RWPE1 (cell line): ENCODE results near the gene HCN4.

ENCODE experiments used
- CTCF ChIA-PET: fragments of 350-600 bp; sonication (Branson Sonifier 250); formaldehyde crosslinking; extraction: SDS; loops from one replicate; lab custom pipeline; 2021; lab: Yijun Ruan, JAX
- POLR2A ChIA-PET: fragments of 400-600 bp; formaldehyde crosslinking; extraction: SDS; loops from one replicate; lab custom pipeline; 2020; ENCODE audit warnings: antibody characterized with exemption; ENCODE audit not compliant: low non-redundant PET; lab: Yijun Ruan, JAX
- DNase-seq: peaks from one replicate; pipeline ENCODE4 v3.0.0; 2012; ENCODE audit warnings: low spot score
- H3K27ac ChIP-seq: fragments of 450-650 bp; 2 replicates; pipeline ENCODE4 v1.5.1; 2017
- TF ChIP-seq, protein P1 (sequence below): fragments of 450-650 bp; conservative IDR thresholded peaks from 2 replicates; pipeline ENCODE4 v1.5.1; 2017; ENCODE audit warnings: low read depth, mild to moderate bottlenecking

The HCN4 gene

GRCh38 chr15:73293773-73294172 is 75.0 kb downstream of the HCN4 start:
- ChIA-PET CTCF (interaction anchor here (0.6 kb wide), 1 partner anchor 13 kb away, joined by 3 read pairs; no protein-coding TSS in a partner anchor), POLR2A (no interaction called here)
- H3K27ac ChIP-seq: no peak overlapping the region
- TF ChIP-seq, protein P1, sequence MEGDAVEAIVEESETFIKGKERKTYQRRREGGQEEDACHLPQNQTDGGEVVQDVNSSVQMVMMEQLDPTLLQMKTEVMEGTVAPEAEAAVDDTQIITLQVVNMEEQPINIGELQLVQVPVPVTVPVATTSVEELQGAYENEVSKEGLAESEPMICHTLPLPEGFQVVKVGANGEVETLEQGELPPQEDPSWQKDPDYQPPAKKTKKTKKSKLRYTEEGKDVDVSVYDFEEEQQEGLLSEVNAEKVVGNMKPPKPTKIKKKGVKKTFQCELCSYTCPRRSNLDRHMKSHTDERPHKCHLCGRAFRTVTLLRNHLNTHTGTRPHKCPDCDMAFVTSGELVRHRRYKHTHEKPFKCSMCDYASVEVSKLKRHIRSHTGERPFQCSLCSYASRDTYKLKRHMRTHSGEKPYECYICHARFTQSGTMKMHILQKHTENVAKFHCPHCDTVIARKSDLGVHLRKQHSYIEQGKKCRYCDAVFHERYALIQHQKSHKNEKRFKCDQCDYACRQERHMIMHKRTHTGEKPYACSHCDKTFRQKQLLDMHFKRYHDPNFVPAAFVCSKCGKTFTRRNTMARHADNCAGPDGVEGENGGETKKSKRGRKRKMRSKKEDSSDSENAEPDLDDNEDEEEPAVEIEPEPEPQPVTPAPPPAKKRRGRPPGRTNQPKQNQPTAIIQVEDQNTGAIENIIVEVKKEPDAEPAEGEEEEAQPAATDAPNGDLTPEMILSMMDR: no peak
- DNase-seq: no peak

- H3K27ac ChIP-seq: no peak overlapping the region
- DNase-seq: no peak
- POLR2A ChIA-PET: no interaction called here
These were observed 77.3 kb downstream of the HCN4 start for GRCh38 chr15:73291441-73291840.

GRCh38 chr15:73287019-73287418 is 81.7 kb downstream of the HCN4 start:
- ChIA-PET POLR2A (no interaction called here), CTCF (interaction anchor here (0.6 to 0.9 kb wide), 2 partner anchors 114 to 413 kb away, joined by 3 to 4 read pairs; no protein-coding TSS in a partner anchor)
- H3K27ac ChIP-seq: no peak overlapping the region
- TF ChIP-seq, protein P1: no peak
- no peak for DNase-seq

More at GRCh38 chr15:73291441-73291840, 77.3 kb downstream of the HCN4 start:
- TF ChIP-seq, protein P1: no peak
- CTCF ChIA-PET: interaction anchor here (1.2 kb wide), 1 partner anchor 14 kb away, joined by 3 read pairs; no protein-coding TSS in a partner anchor

- CTCF ChIA-PET: interaction anchor here (0.6 to 1.3 kb wide), 3 partner anchors 21 to 414 kb away, joined by 3 to 4 read pairs (median 4); no protein-coding TSS in a partner anchor
- POLR2A ChIA-PET: no interaction called here
- no peak for DNase-seq
- TF ChIP-seq, protein P1: no peak
- no peak overlapping the region for H3K27ac ChIP-seq
These were observed 82.4 kb downstream of the HCN4 start for GRCh38 chr15:73286311-73286710.

DNA sequence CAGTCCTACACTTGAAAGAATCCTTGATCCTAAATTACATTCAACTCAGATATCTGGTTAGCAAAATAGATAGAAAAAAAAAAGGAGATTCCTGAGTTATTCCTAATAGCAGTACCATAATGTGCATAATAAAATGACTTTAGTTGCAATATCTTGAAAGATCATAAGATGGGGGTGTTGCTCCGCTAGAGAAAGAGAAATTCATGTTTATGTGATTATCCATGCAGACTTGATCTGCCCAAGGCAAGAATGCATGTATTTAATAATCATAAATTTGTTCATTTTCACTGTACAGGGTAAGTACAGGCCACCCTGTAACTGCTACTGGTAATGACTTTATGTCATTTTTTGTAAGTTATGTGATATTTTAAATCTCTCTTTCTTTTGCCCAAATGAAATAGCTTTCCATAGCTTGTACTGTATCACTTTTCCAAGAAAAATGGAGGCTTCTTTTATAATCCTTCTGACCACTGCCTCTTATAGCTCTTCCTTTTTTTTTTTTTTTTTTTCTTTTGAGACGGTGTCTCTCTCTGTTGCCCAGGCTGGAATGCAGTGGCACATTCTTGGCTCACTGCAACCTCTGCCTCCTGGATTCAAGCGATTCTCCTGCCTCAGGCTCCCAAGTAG is 84.6 kb downstream of the HCN4 start:
- no peak overlapping the region for H3K27ac ChIP-seq
- ChIA-PET POLR2A (no interaction called here), CTCF (interaction anchor here (0.5 kb wide), 1 partner anchor 352 kb away, joined by 3 read pairs; no protein-coding TSS in a partner anchor)
- DNase-seq: peak; percentile 24
- TF ChIP-seq, protein P1: peak; percentile 21; the same call in 1 of the 2 replicates

GRCh38 chr15:73283366-73283962 is 85.3 kb downstream of the HCN4 start:
- CTCF ChIA-PET: interaction anchor here (0.8 kb wide), 1 partner anchor 277 kb away, joined by 3 read pairs; no protein-coding TSS in a partner anchor

More at GRCh38 chr15:73283366-73283962, 85.3 kb downstream of the HCN4 start:
- no peak overlapping the region for H3K27ac ChIP-seq
- no peak for DNase-seq
- TF ChIP-seq, protein P1: no peak
- POLR2A ChIA-PET: no interaction called here
